ENCODE data around the gene ARID3A.
A peak's percentile ranks its signal among the peaks of the same experiment; 100 is the strongest.

The ARID3A gene

GRCh38 chr19:940591-941291 is 14.9 kb downstream of the ARID3A start:
- peaks cover 5% of the 10 kb centered on the region for H3K27me3 Mint-ChIP-seq
- H3K4me3 Mint-ChIP-seq: peak overlapping the region; percentile 73
- H3K36me3 Mint-ChIP-seq (ENCODE audit: low read depth): peaks cover 4% of the 10 kb centered on the region
- H3K9me3 Mint-ChIP-seq: no peaks in the 10 kb centered on the region
- H3K27ac Mint-ChIP-seq: peak overlapping the region; percentile 47
- H3K4me1 Mint-ChIP-seq (ENCODE audit: low read depth): peaks cover 34% of the 10 kb centered on the region

- peaks cover 34% of the 10 kb centered on the region for H3K4me1 Mint-ChIP-seq (ENCODE audit: low read depth)
- peak overlapping the region; percentile 71 for H3K27ac Mint-ChIP-seq
- no peaks in the 10 kb centered on the region for H3K9me3 Mint-ChIP-seq
- H3K4me3 Mint-ChIP-seq: peak overlapping the region; percentile 73
- peaks cover 5% of the 10 kb centered on the region for H3K27me3 Mint-ChIP-seq
- peaks cover 4% of the 10 kb centered on the region for H3K36me3 Mint-ChIP-seq (ENCODE audit: low read depth)
Observed at GRCh38 chr19:941292-942132, 15.7 kb downstream of the ARID3A start.

GRCh38 chr19:942133-942645 is 16.4 kb downstream of the ARID3A start:
- peaks cover 5% of the 10 kb centered on the region for H3K27me3 Mint-ChIP-seq
- H3K36me3 Mint-ChIP-seq (ENCODE audit: low read depth): peaks cover 3% of the 10 kb centered on the region
- peaks cover 31% of the 10 kb centered on the region for H3K4me1 Mint-ChIP-seq (ENCODE audit: low read depth)
- no peaks in the 10 kb centered on the region for H3K9me3 Mint-ChIP-seq
- no peak overlapping the region for H3K27ac Mint-ChIP-seq
- H3K4me3 Mint-ChIP-seq: no peak overlapping the region

GRCh38 chr19:943551-944170 is 17.8 kb downstream of the ARID3A start:
- Mint-ChIP-seq H3K4me3 (no peak overlapping the region), H3K4me1 (ENCODE audit: low read depth) (peaks cover 19% of the 10 kb centered on the region), H3K9me3 (no peaks in the 10 kb centered on the region), H3K27me3 (peaks cover 5% of the 10 kb centered on the region), H3K36me3 (ENCODE audit: low read depth) (no peaks in the 10 kb centered on the region), H3K27ac (no peak overlapping the region)

- Mint-ChIP-seq H3K36me3 (ENCODE audit: low read depth) (no peaks in the 10 kb centered on the region), H3K4me1 (ENCODE audit: low read depth) (peaks cover 19% of the 10 kb centered on the region), H3K27ac (no peak overlapping the region), H3K4me3 (no peak overlapping the region), H3K9me3 (no peaks in the 10 kb centered on the region), H3K27me3 (peaks cover 5% of the 10 kb centered on the region)
Observed at GRCh38 chr19:944171-944567, 18.3 kb downstream of the ARID3A start.

GRCh38 chr19:944663-945241 is 18.9 kb downstream of the ARID3A start:
- Mint-ChIP-seq H3K27me3 (peaks cover 5% of the 10 kb centered on the region), H3K4me3 (no peak overlapping the region), H3K4me1 (ENCODE audit: low read depth) (peaks cover 14% of the 10 kb centered on the region), H3K27ac (no peak overlapping the region), H3K36me3 (ENCODE audit: low read depth) (no peaks in the 10 kb centered on the region), H3K9me3 (no peaks in the 10 kb centered on the region)

- H3K9me3 Mint-ChIP-seq: no peaks in the 10 kb centered on the region
- no peaks in the 10 kb centered on the region for H3K36me3 Mint-ChIP-seq (ENCODE audit: low read depth)
- H3K4me1 Mint-ChIP-seq (ENCODE audit: low read depth): peaks cover 7% of the 10 kb centered on the region
- H3K27me3 Mint-ChIP-seq: peaks cover 5% of the 10 kb centered on the region
- no peak overlapping the region for H3K27ac Mint-ChIP-seq
- H3K4me3 Mint-ChIP-seq: no peak overlapping the region
Observed at GRCh38 chr19:945401-946252, 19.8 kb downstream of the ARID3A start.

GRCh38 chr19:947090-947706 is 21.4 kb downstream of the ARID3A start:
- no peaks in the 10 kb centered on the region for H3K4me1 Mint-ChIP-seq (ENCODE audit: low read depth)
- no peak overlapping the region for H3K4me3 Mint-ChIP-seq
- H3K27me3 Mint-ChIP-seq: no peaks in the 10 kb centered on the region
- H3K36me3 Mint-ChIP-seq (ENCODE audit: low read depth): no peaks in the 10 kb centered on the region
- H3K9me3 Mint-ChIP-seq: no peaks in the 10 kb centered on the region
- no peak overlapping the region for H3K27ac Mint-ChIP-seq

GRCh38 chr19:947707-948539 is 22.1 kb downstream of the ARID3A start:
- H3K36me3 Mint-ChIP-seq (ENCODE audit: low read depth): no peaks in the 10 kb centered on the region
- H3K4me3 Mint-ChIP-seq: no peak overlapping the region
- H3K4me1 Mint-ChIP-seq (ENCODE audit: low read depth): no peaks in the 10 kb centered on the region
- no peaks in the 10 kb centered on the region for H3K9me3 Mint-ChIP-seq
- H3K27ac Mint-ChIP-seq: no peak overlapping the region
- no peaks in the 10 kb centered on the region for H3K27me3 Mint-ChIP-seq

GRCh38 chr19:948842-949496 is 23.1 kb downstream of the ARID3A start:
- Mint-ChIP-seq H3K27ac (no peak overlapping the region), H3K9me3 (no peaks in the 10 kb centered on the region), H3K4me1 (ENCODE audit: low read depth) (no peaks in the 10 kb centered on the region), H3K36me3 (ENCODE audit: low read depth) (no peaks in the 10 kb centered on the region), H3K27me3 (no peaks in the 10 kb centered on the region), H3K4me3 (no peak overlapping the region)

GRCh38 chr19:950352-951066 is 24.7 kb downstream of the ARID3A start:
- H3K4me3 Mint-ChIP-seq: no peak overlapping the region
- no peak overlapping the region for H3K27ac Mint-ChIP-seq
- H3K4me1 Mint-ChIP-seq (ENCODE audit: low read depth): no peaks in the 10 kb centered on the region
- H3K27me3 Mint-ChIP-seq: no peaks in the 10 kb centered on the region
- H3K36me3 Mint-ChIP-seq (ENCODE audit: low read depth): no peaks in the 10 kb centered on the region
- H3K9me3 Mint-ChIP-seq: no peaks in the 10 kb centered on the region

- Mint-ChIP-seq H3K4me3 (no peak overlapping the region), H3K36me3 (ENCODE audit: low read depth) (no peaks in the 10 kb centered on the region), H3K4me1 (ENCODE audit: low read depth) (no peaks in the 10 kb centered on the region), H3K27ac (no peak overlapping the region), H3K27me3 (no peaks in the 10 kb centered on the region), H3K9me3 (no peaks in the 10 kb centered on the region)
Observed at GRCh38 chr19:952049-952679, 26.3 kb downstream of the ARID3A start.

Measured in stimulated activated naive CD8-positive, alpha-beta T cell treated with anti-CD3 and anti-CD28 coated beads, Interleukin-15, Interleukin-2, amounts not matched to agents 100 ng/mL and 50 ng/mL, for 24 hours (primary cell).